ENCODE results near the gene SMAD7. TPM values are rescaled to one million over a fixed set of nuclear protein-coding genes. Genes with fewer than 3 reads are reported as not detected.

The SMAD7 gene
- polyA plus RNA-seq, 4 donors: 17.2 to 64.1 (median 21.2) TPM

DNA sequence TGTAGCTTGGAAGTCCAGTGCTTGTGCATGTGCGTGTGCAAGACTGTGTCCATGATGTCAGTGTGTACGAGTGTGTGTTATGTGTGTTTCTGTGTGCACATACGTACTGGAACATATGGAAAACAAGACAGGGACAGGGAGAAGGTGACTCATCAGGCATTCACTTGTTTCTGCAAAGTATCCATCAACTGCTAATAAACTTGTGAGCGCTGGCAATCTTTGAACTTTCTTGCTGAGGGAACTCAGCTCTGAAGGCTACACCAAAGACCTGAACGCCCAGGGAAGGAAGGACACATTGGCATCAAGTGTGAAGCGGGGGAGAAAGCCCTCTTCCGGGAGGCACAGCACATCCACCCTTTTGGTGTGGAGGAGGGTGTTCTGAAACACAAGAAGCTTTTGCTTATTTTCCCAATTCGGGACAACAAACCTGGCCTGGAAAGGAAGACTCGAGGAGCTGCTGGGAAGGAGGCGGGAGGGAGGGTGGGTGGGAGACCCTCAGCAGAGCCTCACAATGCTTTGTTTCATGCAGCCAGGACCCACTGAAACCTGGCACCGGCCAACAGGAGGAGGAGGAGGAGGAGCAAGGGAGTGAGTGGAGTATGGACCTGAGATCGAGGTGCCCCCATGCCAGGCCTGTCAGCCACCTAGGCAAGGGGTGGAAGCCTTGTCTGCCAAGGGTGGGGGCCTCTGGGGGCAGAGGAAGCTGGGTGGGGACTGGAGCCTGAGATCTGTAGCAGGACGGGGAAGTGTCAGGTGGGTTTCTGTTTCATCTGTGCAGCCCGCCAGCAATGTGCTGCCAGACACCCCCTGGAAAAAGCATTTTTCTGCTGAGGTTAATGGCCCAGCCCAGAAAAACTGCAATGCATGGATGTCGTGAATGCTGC is 26.8 kb downstream of the SMAD7 start:
- H3K27ac ChIP-seq (ENCODE audit: low read depth in 1 of 3, low read length in 2 of 3): peak overlapping the region; percentile 59 to 87 (median 79)
- no peak for FAIRE-seq
- peaks cover 3 to 79% (median 5%) of the 10 kb centered on the region in 3 donors for H3K36me3 ChIP-seq (ENCODE audit: control insufficient read depth in 3 of 3, insufficient read depth in 2 of 3, low read depth in 1 of 3, low read length in 3 of 3)
- no peaks in the 10 kb centered on the region for H3K27me3 ChIP-seq (ENCODE audit: control insufficient read depth in 3 of 3, insufficient read depth in 3 of 3, low read length in 3 of 3)
- DNase-seq: peak; percentile 74 to 83
- no peak overlapping the region for H3K4me3 ChIP-seq (ENCODE audit: low read depth in 1 of 3, low read length in 3 of 3)
- 31 to 49% (median 36%) methylated on average over 15 of the region's 15 CpGs for WGBS, 3 donors
- peaks cover 33 to 78% (median 47%) of the 10 kb centered on the region in 3 donors for H3K4me1 ChIP-seq (ENCODE audit: control insufficient read depth in 3 of 3, insufficient read depth in 2 of 3, low read depth in 1 of 3, low read length in 2 of 3)
- no peaks in the 10 kb centered on the region for H3K9me3 ChIP-seq (ENCODE audit: control insufficient read depth in 2 of 2, insufficient read depth in 1 of 2, low read depth in 1 of 2, low read length in 1 of 2)

DNA sequence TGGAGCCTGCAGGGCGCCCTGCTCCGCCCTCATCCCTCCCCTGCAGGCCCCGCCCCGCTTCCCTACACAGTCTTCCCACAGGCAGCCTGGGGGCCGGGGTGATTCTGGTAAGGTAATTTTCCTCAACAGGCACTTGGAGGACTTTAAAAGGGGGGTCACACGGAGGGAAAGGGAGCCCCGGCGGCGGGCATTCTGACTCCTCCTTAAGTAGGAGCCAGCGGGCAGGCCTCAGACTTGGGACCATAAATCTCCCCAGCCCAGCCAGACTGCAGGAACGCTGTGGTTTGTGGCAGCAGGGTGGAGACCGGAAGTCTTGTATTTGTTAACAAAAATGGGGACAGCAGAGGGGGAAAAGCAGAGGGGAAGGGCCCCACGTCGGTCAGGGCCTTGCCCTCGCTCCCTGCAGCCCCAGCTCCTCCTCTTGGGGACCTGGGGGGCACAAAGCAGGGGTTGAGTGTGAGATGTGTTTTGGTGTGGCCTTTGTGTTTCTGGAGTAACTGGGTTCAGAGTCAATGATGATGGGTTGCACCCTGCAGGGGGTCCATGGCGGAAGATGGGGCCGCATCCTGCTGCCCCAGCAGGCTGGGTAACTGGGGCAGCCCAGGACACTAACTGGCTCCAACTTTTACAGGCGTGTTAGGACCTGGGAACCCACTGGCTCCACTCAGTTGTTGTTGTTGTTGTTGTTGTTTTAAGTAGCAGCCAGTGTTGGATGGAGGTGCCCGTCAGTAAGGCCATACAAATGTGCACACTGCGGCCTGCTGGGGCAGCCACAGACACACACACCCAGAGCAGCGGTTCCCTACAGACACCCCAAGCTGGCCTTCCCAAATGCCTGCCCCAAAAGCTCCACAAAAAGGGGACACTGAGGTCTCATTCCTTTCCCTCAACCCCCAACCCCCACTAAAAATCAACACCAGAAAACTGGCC is 27.7 kb downstream of the SMAD7 start:
- Histone ChIP-seq H3K4me1 (ENCODE audit: control insufficient read depth in 3 of 3, insufficient read depth in 2 of 3, low read depth in 1 of 3, low read length in 2 of 3) (peaks cover 31 to 69% (median 41%) of the 10 kb centered on the region in 3 donors), H3K9me3 (ENCODE audit: control insufficient read depth in 2 of 2, insufficient read depth in 1 of 2, low read depth in 1 of 2, low read length in 1 of 2) (no peaks in the 10 kb centered on the region), H3K4me3 (ENCODE audit: low read depth in 1 of 3, low read length in 3 of 3) (peak overlapping the region in 1 of 3 donors; percentile 15), H3K27ac (ENCODE audit: low read depth in 1 of 3, low read length in 2 of 3) (peak overlapping the region; percentile 34 to 87 (median 79)), H3K27me3 (ENCODE audit: control insufficient read depth in 3 of 3, insufficient read depth in 3 of 3, low read length in 3 of 3) (no peaks in the 10 kb centered on the region), H3K36me3 (ENCODE audit: control insufficient read depth in 3 of 3, insufficient read depth in 2 of 3, low read depth in 1 of 3, low read length in 3 of 3) (peaks cover 3 to 76% (median 5%) of the 10 kb centered on the region in 3 donors)
- WGBS, 3 donors: 24 to 31% (median 25%) methylated on average over 20 to 21 of the region's 21 CpGs
- FAIRE-seq (no peak), DNase-seq (peak; percentile 67 to 76)

DNA sequence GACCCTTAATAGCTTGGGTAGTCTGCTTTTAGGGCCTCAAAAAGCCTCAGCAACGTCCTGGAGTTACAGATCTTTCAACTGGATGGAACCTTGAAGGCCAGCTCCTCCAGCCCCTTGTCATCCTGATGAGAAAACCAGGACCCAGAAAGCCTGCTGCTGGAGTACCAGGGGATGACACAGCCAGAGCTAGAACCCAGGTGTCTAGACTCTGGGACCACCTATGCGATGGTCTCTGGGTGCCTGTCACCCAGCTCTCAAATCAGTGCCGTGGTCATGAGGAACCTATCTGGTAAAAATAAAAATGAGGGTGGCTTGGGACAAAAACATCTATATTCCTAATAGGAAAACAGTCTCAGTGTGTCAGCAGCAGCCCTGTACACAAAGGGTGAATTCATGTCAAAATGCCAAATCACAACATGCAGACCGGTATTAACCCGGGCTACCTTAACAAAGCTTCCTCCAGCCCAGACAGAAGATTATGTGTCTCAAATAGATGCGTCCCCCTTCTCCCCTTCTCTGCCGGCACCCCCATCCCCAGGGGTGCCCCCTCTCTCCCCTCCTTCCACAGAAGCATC is 28.5 kb downstream of the SMAD7 start:
- Histone ChIP-seq H3K4me1 (ENCODE audit: control insufficient read depth in 3 of 3, insufficient read depth in 2 of 3, low read depth in 1 of 3, low read length in 2 of 3) (peaks cover 25 to 61% (median 34%) of the 10 kb centered on the region in 3 donors), H3K27ac (ENCODE audit: low read depth in 1 of 3, low read length in 2 of 3) (peak overlapping the region in 2 of 3 donors; percentile 14 to 79), H3K9me3 (ENCODE audit: control insufficient read depth in 2 of 2, insufficient read depth in 1 of 2, low read depth in 1 of 2, low read length in 1 of 2) (no peaks in the 10 kb centered on the region), H3K36me3 (ENCODE audit: control insufficient read depth in 3 of 3, insufficient read depth in 2 of 3, low read depth in 1 of 3, low read length in 3 of 3) (peaks cover 3 to 76% (median 5%) of the 10 kb centered on the region in 3 donors), H3K27me3 (ENCODE audit: control insufficient read depth in 3 of 3, insufficient read depth in 3 of 3, low read length in 3 of 3) (no peaks in the 10 kb centered on the region), H3K4me3 (ENCODE audit: low read depth in 1 of 3, low read length in 3 of 3) (peak overlapping the region in 1 of 3 donors; percentile 15)
- DNase-seq: no peak
- no peak for FAIRE-seq
- WGBS, 3 donors: 39 to 43% (median 39%) methylated on average over 7 of the region's 7 CpGs

DNA sequence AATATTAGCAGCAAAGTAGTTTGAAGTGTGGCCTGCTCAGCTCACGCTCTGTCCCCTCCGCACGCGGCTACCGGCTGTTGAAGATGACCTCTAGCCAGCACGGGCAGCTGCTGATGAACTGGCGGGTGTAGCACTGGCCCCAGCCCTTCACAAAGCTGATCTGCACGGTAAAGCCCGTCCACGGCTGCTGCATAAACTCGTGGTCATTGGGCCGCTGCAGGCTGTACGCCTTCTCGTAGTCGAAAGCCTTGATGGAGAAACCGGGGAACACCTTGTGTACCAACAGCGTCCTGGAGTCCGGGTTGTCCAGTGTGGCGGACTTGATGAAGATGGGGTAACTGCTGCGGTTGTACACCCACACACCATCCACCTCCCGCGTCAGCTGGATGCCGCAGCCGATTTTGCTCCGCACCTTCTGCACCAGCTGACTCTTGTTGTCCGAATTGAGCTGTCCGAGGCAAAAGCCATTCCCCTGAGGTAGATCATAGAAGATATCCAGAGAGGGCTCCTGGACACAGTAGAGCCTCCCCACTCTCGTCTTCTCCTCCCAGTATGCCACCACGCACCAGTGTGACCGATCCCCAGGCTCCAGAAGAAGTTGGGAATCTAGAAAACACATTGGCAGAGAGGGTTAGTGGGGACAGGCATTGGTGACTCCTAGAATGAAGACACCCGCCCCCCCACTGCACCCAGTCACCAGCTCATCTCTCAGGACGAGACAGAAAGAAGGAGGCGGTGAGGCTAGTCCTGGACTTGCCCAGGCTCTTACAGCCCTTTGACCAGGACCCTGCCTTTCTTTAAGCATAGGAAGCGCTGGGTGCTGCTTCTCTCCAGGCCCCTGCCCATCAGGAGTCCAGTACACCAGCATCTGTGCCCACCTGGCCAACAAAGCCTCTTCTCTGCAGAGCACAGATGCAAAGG is 29.2 kb downstream of the SMAD7 start:
- Histone ChIP-seq H3K9me3 (ENCODE audit: control insufficient read depth in 2 of 2, insufficient read depth in 1 of 2, low read depth in 1 of 2, low read length in 1 of 2) (no peaks in the 10 kb centered on the region), H3K27me3 (ENCODE audit: control insufficient read depth in 3 of 3, insufficient read depth in 3 of 3, low read length in 3 of 3) (no peaks in the 10 kb centered on the region), H3K36me3 (ENCODE audit: control insufficient read depth in 3 of 3, insufficient read depth in 2 of 3, low read depth in 1 of 3, low read length in 3 of 3) (peaks cover 3 to 70% (median 5%) of the 10 kb centered on the region in 3 donors), H3K4me1 (ENCODE audit: control insufficient read depth in 3 of 3, insufficient read depth in 2 of 3, low read depth in 1 of 3, low read length in 2 of 3) (peaks cover 20 to 54% (median 27%) of the 10 kb centered on the region in 3 donors), H3K27ac (ENCODE audit: low read depth in 1 of 3, low read length in 2 of 3) (peak overlapping the region in 2 of 3 donors; percentile 14 to 79), H3K4me3 (ENCODE audit: low read depth in 1 of 3, low read length in 3 of 3) (no peak overlapping the region)
- DNase-seq: peak in 1 of 2 donors; percentile 9
- WGBS, 3 donors: 83 to 93% (median 91%) methylated on average over 34 of the region's 34 CpGs
- no peak for FAIRE-seq

DNA sequence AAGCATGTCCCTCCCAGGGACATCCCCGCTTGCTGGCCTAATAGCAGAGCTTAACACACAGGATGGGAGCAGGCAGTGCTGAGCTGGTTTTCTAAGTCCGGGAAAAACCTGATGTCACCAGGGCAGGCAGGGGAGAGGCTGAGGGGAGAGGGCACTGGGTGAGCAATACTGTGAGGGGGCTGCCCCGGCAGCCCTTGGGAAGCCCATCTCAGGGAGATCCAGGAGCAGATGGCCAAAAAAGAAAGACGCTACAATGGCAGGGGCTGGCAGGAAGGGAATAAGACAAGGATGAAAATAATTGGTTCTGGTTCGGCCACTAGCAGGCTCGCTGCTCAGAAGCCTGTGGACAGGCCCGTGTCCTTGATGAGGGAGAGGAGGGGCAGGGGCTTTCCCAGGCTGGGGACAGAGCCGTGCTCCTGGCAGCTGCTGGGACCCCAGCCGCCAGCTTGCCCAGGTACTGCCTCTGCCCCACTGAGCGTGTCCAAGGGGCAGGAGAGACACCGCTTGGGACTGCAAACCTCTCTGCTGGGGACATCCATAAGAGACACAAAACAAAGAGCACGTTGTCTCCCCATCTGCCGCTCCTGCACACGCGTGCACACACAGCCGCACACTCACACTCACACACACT is 30.2 kb downstream of the SMAD7 start:
- WGBS, 3 donors: 80 to 92% (median 83%) methylated on average over 16 of the region's 16 CpGs
- DNase-seq: no peak

DNA sequence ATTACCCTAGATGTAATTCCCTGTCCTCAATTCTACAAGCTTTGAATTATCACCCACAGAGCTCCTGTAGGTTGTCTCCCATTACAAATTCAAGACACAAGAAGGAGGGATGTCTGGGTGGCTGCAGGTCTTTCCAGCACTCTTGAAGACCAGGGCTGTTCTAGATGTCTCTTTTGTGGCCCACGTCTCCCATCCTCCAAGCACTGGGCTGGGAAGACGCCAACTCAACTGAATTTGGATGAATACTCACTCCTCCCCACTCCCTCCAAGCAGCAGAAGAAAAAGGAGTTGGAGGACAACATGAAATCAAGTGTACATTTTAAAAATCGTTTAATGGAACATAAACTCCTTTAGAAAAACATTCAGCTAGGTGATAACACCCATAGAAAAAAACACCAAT is 31.2 kb downstream of the SMAD7 start:
- DNase-seq: no peak
- Histone ChIP-seq H3K27ac (ENCODE audit: low read depth in 1 of 3, low read length in 2 of 3) (no peak overlapping the region), H3K27me3 (ENCODE audit: control insufficient read depth in 3 of 3, insufficient read depth in 3 of 3, low read length in 3 of 3) (no peaks in the 10 kb centered on the region), H3K9me3 (ENCODE audit: control insufficient read depth in 2 of 2, insufficient read depth in 1 of 2, low read depth in 1 of 2, low read length in 1 of 2) (no peaks in the 10 kb centered on the region), H3K4me1 (ENCODE audit: control insufficient read depth in 3 of 3, insufficient read depth in 2 of 3, low read depth in 1 of 3, low read length in 2 of 3) (peaks cover 11 to 45% (median 18%) of the 10 kb centered on the region in 3 donors), H3K36me3 (ENCODE audit: control insufficient read depth in 3 of 3, insufficient read depth in 2 of 3, low read depth in 1 of 3, low read length in 3 of 3) (peaks cover 3 to 60% (median 5%) of the 10 kb centered on the region in 3 donors), H3K4me3 (ENCODE audit: low read depth in 1 of 3, low read length in 3 of 3) (no peak overlapping the region)
- FAIRE-seq: no peak
- 66 to 75% (median 67%) methylated on average over 3 of the region's 3 CpGs for WGBS, 3 donors

More for the DNA sequence above, 30.2 kb downstream of the SMAD7 start:
- peaks cover 17 to 48% (median 22%) of the 10 kb centered on the region in 3 donors for H3K4me1 ChIP-seq (ENCODE audit: control insufficient read depth in 3 of 3, insufficient read depth in 2 of 3, low read depth in 1 of 3, low read length in 2 of 3)
- H3K27me3 ChIP-seq (ENCODE audit: control insufficient read depth in 3 of 3, insufficient read depth in 3 of 3, low read length in 3 of 3): no peaks in the 10 kb centered on the region
- no peak overlapping the region for H3K27ac ChIP-seq (ENCODE audit: low read depth in 1 of 3, low read length in 2 of 3)
- no peak overlapping the region for H3K4me3 ChIP-seq (ENCODE audit: low read depth in 1 of 3, low read length in 3 of 3)
- no peak for FAIRE-seq
- no peaks in the 10 kb centered on the region for H3K9me3 ChIP-seq (ENCODE audit: control insufficient read depth in 2 of 2, insufficient read depth in 1 of 2, low read depth in 1 of 2, low read length in 1 of 2)
- H3K36me3 ChIP-seq (ENCODE audit: control insufficient read depth in 3 of 3, insufficient read depth in 2 of 3, low read depth in 1 of 3, low read length in 3 of 3): peaks cover 3 to 64% (median 5%) of the 10 kb centered on the region in 3 donors

All from small intestine (tissue), 7 donors.